ENCODE measurements around the gene TXNDC2. TPM values are rescaled to one million over a fixed set of nuclear protein-coding genes. Genes with fewer than 3 reads are reported as not detected.

Gene TXNDC2
- total and polyA plus RNA-seq, 4 donors, result 0.12 to 0.19 (median 0.16) TPM; not detected in 1

DNA sequence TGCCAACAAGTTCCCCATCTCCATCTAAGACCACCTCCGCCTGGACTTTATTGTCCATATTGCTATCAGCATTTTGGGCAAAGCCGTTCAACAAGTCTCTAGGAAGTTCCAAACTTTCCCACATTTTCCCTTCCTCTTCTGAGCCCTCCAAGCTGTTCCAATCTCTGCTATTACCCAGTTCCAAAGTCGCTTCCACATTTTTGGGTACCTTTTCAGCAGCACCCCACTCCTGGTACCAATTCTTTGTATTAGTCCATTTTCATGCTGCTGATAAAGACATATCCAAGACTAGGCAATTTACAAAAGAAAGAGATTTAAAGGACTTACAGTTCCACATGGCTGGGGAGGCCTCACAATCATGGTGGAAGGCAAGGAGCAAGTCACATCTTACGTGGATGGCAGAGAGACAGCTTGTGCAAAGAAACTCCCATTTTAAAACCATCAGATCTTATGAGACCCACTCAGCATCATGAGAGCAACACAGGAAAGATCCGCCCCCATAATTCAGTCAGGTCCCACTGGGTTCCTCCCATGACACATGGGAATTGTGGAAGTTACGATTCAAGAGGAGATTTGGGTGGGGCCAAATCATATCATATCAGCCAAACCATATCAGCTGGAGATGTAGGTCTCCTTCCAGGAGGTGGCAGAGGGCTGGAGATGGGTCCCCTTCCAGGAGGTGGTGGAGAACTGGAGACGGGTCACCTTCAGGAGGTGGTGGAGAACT, 19.8 kb upstream of the TXNDC2 start:
- no peak for DNase-seq
- Histone ChIP-seq H3K4me1 (ENCODE audit: control insufficient read depth in 5 of 5, insufficient read depth in 5 of 5, low read length in 5 of 5) (peaks cover 0 to 7% (median 0%) of the 10 kb centered on the region in 5 donors), H3K27ac (ENCODE audit: low read depth in 1 of 2, low read length in 1 of 2) (no peak overlapping the region), H3K36me3 (ENCODE audit: control insufficient read depth in 4 of 4, insufficient read depth in 4 of 4, low read length in 4 of 4) (no peaks in the 10 kb centered on the region), H3K9me3 (ENCODE audit: control insufficient read depth in 4 of 4, insufficient read depth in 3 of 4, low read length in 3 of 4) (peaks cover 0 to 4% (median 2%) of the 10 kb centered on the region in 4 donors), H3K9ac (ENCODE audit: insufficient read depth in 1 of 2, low read length in 2 of 2) (no peak overlapping the region), H3K4me3 (no peak overlapping the region), H3K27me3 (ENCODE audit: control insufficient read depth in 3 of 3, insufficient read depth in 3 of 3, low read length in 2 of 3) (no peaks in the 10 kb centered on the region)
- no peak for ATAC-seq (ENCODE audit: insufficient read depth, low FRiP score)
- WGBS, 2 donors, result 93 to 99% methylated on average over 7 of the region's 7 CpGs
- TF ChIP-seq, protein P1, sequence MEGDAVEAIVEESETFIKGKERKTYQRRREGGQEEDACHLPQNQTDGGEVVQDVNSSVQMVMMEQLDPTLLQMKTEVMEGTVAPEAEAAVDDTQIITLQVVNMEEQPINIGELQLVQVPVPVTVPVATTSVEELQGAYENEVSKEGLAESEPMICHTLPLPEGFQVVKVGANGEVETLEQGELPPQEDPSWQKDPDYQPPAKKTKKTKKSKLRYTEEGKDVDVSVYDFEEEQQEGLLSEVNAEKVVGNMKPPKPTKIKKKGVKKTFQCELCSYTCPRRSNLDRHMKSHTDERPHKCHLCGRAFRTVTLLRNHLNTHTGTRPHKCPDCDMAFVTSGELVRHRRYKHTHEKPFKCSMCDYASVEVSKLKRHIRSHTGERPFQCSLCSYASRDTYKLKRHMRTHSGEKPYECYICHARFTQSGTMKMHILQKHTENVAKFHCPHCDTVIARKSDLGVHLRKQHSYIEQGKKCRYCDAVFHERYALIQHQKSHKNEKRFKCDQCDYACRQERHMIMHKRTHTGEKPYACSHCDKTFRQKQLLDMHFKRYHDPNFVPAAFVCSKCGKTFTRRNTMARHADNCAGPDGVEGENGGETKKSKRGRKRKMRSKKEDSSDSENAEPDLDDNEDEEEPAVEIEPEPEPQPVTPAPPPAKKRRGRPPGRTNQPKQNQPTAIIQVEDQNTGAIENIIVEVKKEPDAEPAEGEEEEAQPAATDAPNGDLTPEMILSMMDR (IDR thresholded peaks at IDR 0.05; ENCODE audit: control extremely low read depth, extremely low read depth), result no peak

DNA sequence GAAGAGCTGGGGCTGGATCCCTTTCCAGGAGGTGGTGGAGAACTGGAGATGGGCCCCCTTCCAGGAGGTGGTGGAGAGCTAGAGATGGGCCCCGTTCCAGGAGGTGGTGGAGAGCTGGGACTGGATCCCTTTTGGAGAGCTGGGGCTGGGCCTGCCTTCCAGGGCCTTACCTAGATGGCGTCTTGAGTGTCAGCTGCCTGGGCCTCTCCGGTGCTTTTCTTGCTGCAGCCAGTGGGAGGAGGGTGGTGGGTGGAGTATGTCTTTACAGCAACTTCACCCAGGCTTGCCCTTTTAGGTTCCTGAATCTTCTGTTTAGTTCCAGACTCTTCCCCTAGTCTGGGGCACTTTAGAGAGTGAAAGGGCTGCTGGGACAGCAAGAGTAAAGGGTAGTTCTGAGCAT, 19.1 kb upstream of the TXNDC2 start:
- Histone ChIP-seq H3K4me1 (ENCODE audit: control insufficient read depth in 5 of 5, insufficient read depth in 5 of 5, low read length in 5 of 5) (peaks cover 0 to 7% (median 0%) of the 10 kb centered on the region in 5 donors), H3K27ac (ENCODE audit: low read depth in 1 of 2, low read length in 1 of 2) (peak overlapping the region in 1 of 2 donors; percentile 52), H3K9me3 (ENCODE audit: control insufficient read depth in 4 of 4, insufficient read depth in 3 of 4, low read length in 3 of 4) (peaks cover 0 to 4% (median 2%) of the 10 kb centered on the region in 4 donors), H3K27me3 (ENCODE audit: control insufficient read depth in 3 of 3, insufficient read depth in 3 of 3, low read length in 2 of 3) (no peaks in the 10 kb centered on the region), H3K9ac (ENCODE audit: insufficient read depth in 1 of 2, low read length in 2 of 2) (no peak overlapping the region), H3K4me3 (no peak overlapping the region), H3K36me3 (ENCODE audit: control insufficient read depth in 4 of 4, insufficient read depth in 4 of 4, low read length in 4 of 4) (no peaks in the 10 kb centered on the region)
- DNase-seq (no peak), ATAC-seq (ENCODE audit: insufficient read depth, low FRiP score) (no peak)
- WGBS, 2 donors, result 84 to 92% methylated on average over 3 of the region's 3 CpGs
- TF ChIP-seq, protein P1 (IDR thresholded peaks at IDR 0.05; ENCODE audit: control extremely low read depth, extremely low read depth), result no peak

DNA sequence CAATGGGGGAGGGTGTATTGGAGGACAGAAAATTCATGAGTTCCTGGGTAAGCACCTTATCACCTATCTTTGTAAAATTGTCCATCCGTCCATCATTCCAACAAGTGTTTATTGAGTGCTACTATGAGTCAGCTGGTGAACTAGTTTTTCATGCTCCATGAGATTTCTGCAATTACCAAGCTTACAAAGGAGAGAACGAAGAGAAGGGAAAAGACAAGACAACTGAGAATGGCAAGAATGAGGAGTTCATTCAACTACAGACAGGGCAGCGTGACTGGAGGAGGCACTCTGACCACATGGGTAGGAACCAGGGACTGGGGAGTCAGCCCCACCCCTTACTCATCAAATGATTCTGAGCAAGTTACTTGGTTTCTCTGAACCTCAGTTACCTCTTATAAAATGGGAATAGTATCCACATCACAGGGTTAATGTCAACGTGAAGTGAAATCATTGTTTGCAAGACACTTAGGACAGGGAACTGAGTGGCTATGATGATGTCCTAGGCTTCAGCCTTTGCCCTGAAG, 18.6 kb upstream of the TXNDC2 start:
- no peak overlapping the region for H3K27ac ChIP-seq (ENCODE audit: low read depth in 1 of 2, low read length in 1 of 2)
- ATAC-seq (ENCODE audit: insufficient read depth, low FRiP score) (no peak), DNase-seq (no peak)
- no peaks in the 10 kb centered on the region for H3K36me3 ChIP-seq (ENCODE audit: control insufficient read depth in 4 of 4, insufficient read depth in 4 of 4, low read length in 4 of 4)
- peaks cover 0 to 4% (median 2%) of the 10 kb centered on the region in 4 donors for H3K9me3 ChIP-seq (ENCODE audit: control insufficient read depth in 4 of 4, insufficient read depth in 3 of 4, low read length in 3 of 4)
- H3K4me1 ChIP-seq (ENCODE audit: control insufficient read depth in 5 of 5, insufficient read depth in 5 of 5, low read length in 5 of 5), result peaks cover 0 to 7% (median 0%) of the 10 kb centered on the region in 5 donors
- WGBS, 2 donors, result 79 to 91% methylated on average over 4 of the region's 4 CpGs
- TF ChIP-seq, protein P1 (IDR thresholded peaks at IDR 0.05; ENCODE audit: control extremely low read depth, extremely low read depth), result no peak
- no peak overlapping the region for H3K4me3 ChIP-seq
- H3K9ac ChIP-seq (ENCODE audit: insufficient read depth in 1 of 2, low read length in 2 of 2), result no peak overlapping the region
- no peaks in the 10 kb centered on the region for H3K27me3 ChIP-seq (ENCODE audit: control insufficient read depth in 3 of 3, insufficient read depth in 3 of 3, low read length in 2 of 3)
